ENCODE data around the gene PARPBP. TPM values are rescaled to one million over a fixed set of nuclear protein-coding genes. Genes with fewer than 3 reads are reported as not detected.

The PARPBP gene
- total RNA-seq, 1 experiment from 2014 or later = 23.0 TPM

GRCh38 chr12:102202556-102202955 lies 82.6 kb downstream of the PARPBP start:
- no peak overlapping the region for H3K9ac ChIP-seq (ENCODE audit: low read length)
- no peaks in the 10 kb centered on the region for H3K79me2 ChIP-seq (ENCODE audit: low read length)
- no peaks in the 10 kb centered on the region for H3F3A ChIP-seq (ENCODE audit: low read length, unreplicated experiment)
- H4K20me1 ChIP-seq (ENCODE audit: low read length) = no peaks in the 10 kb centered on the region
- no peak overlapping the region for H3K27ac ChIP-seq (ENCODE audit: low read length)
- CTCF ChIA-PET = no interaction called here
- H3K9me3 ChIP-seq (ENCODE audit: low read length) = no peaks in the 10 kb centered on the region
- BruUV-seq (replicated peaks) = no TSS peak
- peaks cover 6% of the 10 kb centered on the region for H3K4me1 ChIP-seq (ENCODE audit: insufficient read depth, low read length)
- H3K36me3 ChIP-seq (ENCODE audit: low read depth, low read length) = 0 out of 2 replicates have a peak, but pooled peaks cover 2% of the 10 kb centered on the region
- H3K9me2 ChIP-seq (replicated peaks; ENCODE audit: low read length) = no peaks in the 10 kb centered on the region
- DNase-seq (no peak), ATAC-seq (no peak)
- no peak overlapping the region for H3K4me2 ChIP-seq (ENCODE audit: low read length)
- no peaks in the 10 kb centered on the region for H3K27me3 ChIP-seq (ENCODE audit: low read length)
- H3K4me3 ChIP-seq (ENCODE audit: low read length) = no peak overlapping the region
- H2AFZ ChIP-seq (ENCODE audit: low read length) = no peak overlapping the region
- intact Hi-C loops (cut with micrococcal nuclease) = no loop called here
- no peak for TF ChIP-seq EZH2phosphoT487 (IDR thresholded peaks at IDR 0.05; ENCODE audit: borderline replicate concordance, low read length)
- TF ChIP-seq EZH2 (IDR thresholded peaks at IDR 0.05; ENCODE audit: low read length, unreplicated experiment) = no peak
- TF ChIP-seq CTCF (conservative IDR thresholded peaks at IDR 0.05; ENCODE audit: low read depth, low read length) = no peak
- POLR2A ChIA-PET (ENCODE audit: unreplicated experiment) = no interaction called here

- Histone ChIP-seq H3K36me3 (ENCODE audit: low read depth, low read length) (0 out of 2 replicates have a peak, but pooled peaks cover 5% of the 10 kb centered on the region), H3K4me1 (ENCODE audit: insufficient read depth, low read length) (no peaks in the 10 kb centered on the region), H4K20me1 (ENCODE audit: low read length) (no peaks in the 10 kb centered on the region), H3K4me3 (ENCODE audit: low read length) (no peak overlapping the region), H3K4me2 (ENCODE audit: low read length) (no peak overlapping the region), H3K9me3 (ENCODE audit: low read length) (no peaks in the 10 kb centered on the region), H2AFZ (ENCODE audit: low read length) (no peak overlapping the region), H3K27ac (ENCODE audit: low read length) (no peak overlapping the region), H3F3A (ENCODE audit: low read length, unreplicated experiment) (no peaks in the 10 kb centered on the region), H3K79me2 (ENCODE audit: low read length) (no peaks in the 10 kb centered on the region), H3K9me2 (replicated peaks; ENCODE audit: low read length) (no peaks in the 10 kb centered on the region), H3K9ac (ENCODE audit: low read length) (no peak overlapping the region), H3K27me3 (ENCODE audit: low read length) (no peaks in the 10 kb centered on the region)
- ATAC-seq (no peak), DNase-seq (no peak)
- no TSS peak for BruUV-seq (replicated peaks)
- intact Hi-C loops (cut with micrococcal nuclease) = no loop called here
- TF ChIP-seq CTCF (conservative IDR thresholded peaks at IDR 0.05; ENCODE audit: low read depth, low read length) (no peak), EZH2 (IDR thresholded peaks at IDR 0.05; ENCODE audit: low read length, unreplicated experiment) (no peak), EZH2phosphoT487 (IDR thresholded peaks at IDR 0.05; ENCODE audit: borderline replicate concordance, low read length) (no peak)
- POLR2A ChIA-PET (ENCODE audit: unreplicated experiment) = no interaction called here
- CTCF ChIA-PET = no interaction called here
Measured at GRCh38 chr12:102204025-102204424, 84.0 kb downstream of the PARPBP start.

- H3K9me3 ChIP-seq (ENCODE audit: low read length) = no peaks in the 10 kb centered on the region
- no peak for TF ChIP-seq EZH2phosphoT487 (IDR thresholded peaks at IDR 0.05; ENCODE audit: borderline replicate concordance, low read length)
- no peak for TF ChIP-seq CTCF (conservative IDR thresholded peaks at IDR 0.05; ENCODE audit: low read depth, low read length)
- TF ChIP-seq EZH2 (IDR thresholded peaks at IDR 0.05; ENCODE audit: low read length, unreplicated experiment) = no peak
- H3K4me3 ChIP-seq (ENCODE audit: low read length) = no peak overlapping the region
- POLR2A ChIA-PET (ENCODE audit: unreplicated experiment) = no interaction called here
- peak; percentile 24 for DNase-seq
- no peak overlapping the region for H3K9ac ChIP-seq (ENCODE audit: low read length)
- H3K79me2 ChIP-seq (ENCODE audit: low read length) = no peaks in the 10 kb centered on the region
- H2AFZ ChIP-seq (ENCODE audit: low read length) = no peak overlapping the region
- no peak; the same call in 1 of the 2 replicates for ATAC-seq
- H3K4me2 ChIP-seq (ENCODE audit: low read length) = no peak overlapping the region
- peaks cover 1% of the 10 kb centered on the region; the same call in 1 of the 2 replicates for H3K27me3 ChIP-seq (ENCODE audit: low read length)
- H3K36me3 ChIP-seq (ENCODE audit: low read depth, low read length) = no peaks in the 10 kb centered on the region
- CTCF ChIA-PET = no interaction called here
- H3K27ac ChIP-seq (ENCODE audit: low read length) = no peak overlapping the region
- no peaks in the 10 kb centered on the region for H4K20me1 ChIP-seq (ENCODE audit: low read length)
- H3K4me1 ChIP-seq (ENCODE audit: insufficient read depth, low read length) = no peaks in the 10 kb centered on the region
- intact Hi-C loops (cut with micrococcal nuclease) = no loop called here
- BruUV-seq (replicated peaks) = no TSS peak
- no peaks in the 10 kb centered on the region for H3F3A ChIP-seq (ENCODE audit: low read length, unreplicated experiment)
- H3K9me2 ChIP-seq (replicated peaks; ENCODE audit: low read length) = no peaks in the 10 kb centered on the region
Measured at GRCh38 chr12:102215992-102216691, 96.2 kb downstream of the PARPBP start.
